GM13977 (cell line): Measurements from ENCODE around the gene KRT35.

Experiments
- DNase-seq: peaks from one replicate; pipeline ENCODE4 v3.0.0; 2012; ENCODE audit warnings: low spot score
- CTCF ChIP-seq: IDR thresholded peaks from 2 replicates; pipeline ENCODE4 v1.5.1; 2012; ENCODE audit warnings: mild to moderate bottlenecking, control low read depth; ENCODE audit not compliant: insufficient read depth; ENCODE audit errors: extremely low read depth, missing control alignments
- in situ Hi-C: fragments of 300-500 bp; cut with MboI; formaldehyde crosslinking; loops from one replicate; pipeline ENCODE4 v1.12.0; 2022; ENCODE audit warnings: low sequenced_read_pairs, low pct_unique_long_range_greater_than_20kb, mixed read lengths, inconsistent platforms; ENCODE audit not compliant: unreplicated experiment

KRT35 gene

GRCh38 chr17:41481036-41481435 is at the start of gene KRT35:
Gene KRT35 (minus strand): TSS chr17:41481151. CDS start chr17:41481097, 54 bp downstream.
- no peak for DNase-seq
- no peak for TF ChIP-seq CTCF
- in situ Hi-C loops: loop anchor here (25.0 kb wide), 1 partner anchor 106 kb away; the partner anchor contains the start of gene KRT14

GRCh38 chr17:41530062-41531048 is 49.4 kb upstream of the KRT35 start:
- DNase-seq: no peak
- no peak for TF ChIP-seq CTCF
- in situ Hi-C loops: no loop called here

GRCh38 chr17:41529491-41529915 is 48.6 kb upstream of the KRT35 start:
- in situ Hi-C loops: no loop called here
- DNase-seq: no peak

GRCh38 chr17:41528959-41529353 is 48.0 kb upstream of the KRT35 start:
- no peak for TF ChIP-seq CTCF
- in situ Hi-C loops: no loop called here
- no peak for DNase-seq

More at GRCh38 chr17:41529491-41529915, 48.6 kb upstream of the KRT35 start:
- TF ChIP-seq CTCF: no peak

- no peak for DNase-seq
- TF ChIP-seq CTCF: no peak
- in situ Hi-C loops: no loop called here
Measured at GRCh38 chr17:41527063-41528023, 46.4 kb upstream of the KRT35 start.

- TF ChIP-seq CTCF: no peak
- DNase-seq: no peak
- in situ Hi-C loops: no loop called here
Measured at GRCh38 chr17:41524261-41524660, 43.3 kb upstream of the KRT35 start.
